H9 (cell line): ENCODE measurements around the gene MFSD12. TPM values are rescaled to one million over a fixed set of nuclear protein-coding genes. Genes with fewer than 3 reads are reported as not detected.
"Not testable (repeated sequence)": the region's sequence is repeated elsewhere in the genome, so short reads cannot be mapped to it uniquely, and the experiment has no call there.

Source experiments
- DNase-seq: peaks from one replicate; pipeline ENCODE4 v3.0.0-alpha.2; 2017
- H2AFZ ChIP-seq: one replicate; pipeline ENCODE4 v1.6.1; 2013; ENCODE audit warnings: mild to moderate bottlenecking, low read length, control low read depth, moderate library complexity
- H2AK5ac ChIP-seq: 2 replicates; pipeline ENCODE4 v1.6.1; 2013; ENCODE audit warnings: low read length, control low read depth, mixed read lengths; ENCODE audit not compliant: insufficient read length
- H2BK120ac ChIP-seq: one replicate; pipeline ENCODE4 v1.6.1; 2013; ENCODE audit warnings: low read depth, mild to moderate bottlenecking, low read length, control low read depth, inconsistent platforms; ENCODE audit not compliant: poor library complexity, severe bottlenecking
- H2BK12ac ChIP-seq: 2 replicates; pipeline ENCODE4 v1.6.1; 2013; ENCODE audit warnings: low read length, control low read depth, mixed read lengths, low read depth; ENCODE audit not compliant: insufficient read length
- H2BK15ac ChIP-seq: 2 replicates; pipeline ENCODE4 v1.6.1; 2013; ENCODE audit warnings: low read depth, low read length, control low read depth
- H2BK20ac ChIP-seq: one replicate; pipeline ENCODE4 v1.6.1; 2013; ENCODE audit warnings: low read depth, mild to moderate bottlenecking, low read length, control low read depth, inconsistent platforms; ENCODE audit not compliant: poor library complexity, severe bottlenecking
- H2BK5ac ChIP-seq: 2 replicates; pipeline ENCODE4 v1.6.1; 2013; ENCODE audit warnings: low read length, control low read depth, mixed read lengths; ENCODE audit not compliant: insufficient read length
- H3K14ac ChIP-seq: 2 replicates; pipeline ENCODE4 v1.6.1; 2013; ENCODE audit warnings: low read length, control low read depth; ENCODE audit not compliant: insufficient read depth
- H3K18ac ChIP-seq: 2 replicates; pipeline ENCODE4 v1.6.1; 2013; ENCODE audit warnings: low read depth, mild to moderate bottlenecking, mixed read lengths, low read length, control low read depth; ENCODE audit not compliant: insufficient read length
- H3K23ac ChIP-seq: 2 replicates; pipeline ENCODE4 v1.6.1; 2013; ENCODE audit warnings: low read length, control low read depth, mixed read lengths, low read depth; ENCODE audit not compliant: insufficient read length
- H3K23me2 ChIP-seq: 2 replicates; pipeline ENCODE4 v1.6.1; 2013; ENCODE audit warnings: low read depth, mild to moderate bottlenecking, mixed read lengths, low read length, control low read depth; ENCODE audit not compliant: insufficient read length, poor library complexity, severe bottlenecking
- H3K27ac ChIP-seq: 2 replicates; pipeline ENCODE4 v1.5.1; 2013; ENCODE audit warnings: low read length, control low read depth, mixed read lengths, low read depth; ENCODE audit not compliant: insufficient read length
- H3K27me3 ChIP-seq: 2 replicates; pipeline ENCODE4 v1.6.1; 2013; ENCODE audit warnings: low read length, control low read depth, inconsistent platforms; ENCODE audit not compliant: insufficient read depth
- H3K4ac ChIP-seq: 2 replicates; pipeline ENCODE4 v1.6.1; 2013; ENCODE audit warnings: low read depth, mild to moderate bottlenecking, control low read depth, inconsistent platforms, low read length, moderate library complexity
- H3K4me1 ChIP-seq: 2 replicates; pipeline ENCODE4 v1.6.1; 2013; ENCODE audit warnings: low read length, control low read depth, inconsistent platforms; ENCODE audit not compliant: insufficient read depth
- H3K4me2 ChIP-seq: 2 replicates; pipeline ENCODE4 v1.6.1; 2013; ENCODE audit warnings: low read length, control low read depth, mixed read lengths; ENCODE audit not compliant: insufficient read length, insufficient read depth
- H3K56ac ChIP-seq: 2 replicates; pipeline ENCODE4 v1.6.1; 2013; ENCODE audit warnings: low read depth, mild to moderate bottlenecking, mixed read lengths, low read length, control low read depth; ENCODE audit not compliant: insufficient read length
- H3K79me1 ChIP-seq: 2 replicates; pipeline ENCODE4 v1.6.1; 2013; ENCODE audit warnings: low read depth, mild to moderate bottlenecking, moderate library complexity, low read length, control low read depth, inconsistent platforms; ENCODE audit not compliant: insufficient read depth, poor library complexity, severe bottlenecking
- H3K79me2 ChIP-seq: 2 replicates; pipeline ENCODE4 v1.6.1; 2013; ENCODE audit warnings: low read length, control low read depth, inconsistent platforms; ENCODE audit not compliant: insufficient read depth
- H3K9ac ChIP-seq: 2 replicates; pipeline ENCODE4 v1.6.1; 2013; ENCODE audit warnings: low read length, control low read depth, mixed read lengths; ENCODE audit not compliant: insufficient read length; ENCODE audit errors: extremely low read depth
- H3K9me3 ChIP-seq: one replicate; pipeline ENCODE4 v1.6.1; 2013; ENCODE audit warnings: low read depth, low read length, inconsistent platforms; ENCODE audit not compliant: control insufficient read depth
- H3T11ph ChIP-seq: one replicate; pipeline ENCODE4 v1.6.1; 2013; ENCODE audit warnings: mild to moderate bottlenecking, low read length, control low read depth, inconsistent platforms
- H4K20me1 ChIP-seq: one replicate; pipeline ENCODE4 v1.6.1; 2013; ENCODE audit not compliant: control insufficient read depth, insufficient read length, insufficient read depth
- H4K5ac ChIP-seq: 2 replicates; pipeline ENCODE4 v1.6.1; 2013; ENCODE audit warnings: low read depth, mild to moderate bottlenecking, mixed read lengths, low read length, control low read depth; ENCODE audit not compliant: insufficient read length
- H4K8ac ChIP-seq: replicated peaks from 2 replicates; pipeline ENCODE4 v1.6.1; 2013; ENCODE audit warnings: low read length, control low read depth, mixed read lengths, low read depth; ENCODE audit not compliant: insufficient read length
- H4K91ac ChIP-seq: 2 replicates; pipeline ENCODE4 v1.6.1; 2013; ENCODE audit warnings: low read depth, mild to moderate bottlenecking, moderate library complexity, mixed read lengths, low read length, control low read depth; ENCODE audit not compliant: insufficient read length
- H3K27ac Mint-ChIP-seq, 3 experiments: 2 replicates in 2 of 3; 3 replicates in 1 of 3; pipeline ENCODE4 v1.8.0; 2020 to 2021; ENCODE audit warnings: mixed read lengths in 3 of 3, mild to moderate bottlenecking in 1 of 3, moderate library complexity in 1 of 3
- H3K27me3 Mint-ChIP-seq: 2 replicates; pipeline ENCODE4 v1.8.0; 2021; ENCODE audit warnings: low read depth, mild to moderate bottlenecking, moderate library complexity, mixed read lengths
- H3K36me3 Mint-ChIP-seq, 3 experiments: 2 replicates in 2 of 3; 3 replicates in 1 of 3; pipeline ENCODE4 v1.8.0; 2020 to 2021; ENCODE audit warnings: low read depth in 3 of 3, mixed read lengths in 3 of 3; ENCODE audit not compliant: insufficient read depth in 1 of 3
- H3K4me1 Mint-ChIP-seq, 2 experiments: 2 replicates each; pipeline ENCODE4 v1.8.0; 2020; ENCODE audit warnings: mixed read lengths in 2 of 2
- H3K4me3 Mint-ChIP-seq, 2 experiments: 2 replicates in 1 of 2; 3 replicates in 1 of 2; pipeline ENCODE4 v1.8.0; 2020 to 2021; ENCODE audit warnings: mild to moderate bottlenecking in 2 of 2, mixed read lengths in 2 of 2, moderate library complexity in 1 of 2
- H3K9me3 Mint-ChIP-seq, 2 experiments: 2 replicates in 1 of 2; 3 replicates in 1 of 2; pipeline ENCODE4 v1.8.0; 2020; ENCODE audit warnings: mild to moderate bottlenecking in 2 of 2, mixed read lengths in 2 of 2, moderate library complexity in 1 of 2
- WGBS: extraction: QIAGEN DNeasy Blood & Tissue Kit; methylation state at CpG from one replicate; pipeline ENCODE4 v1.1.7; 2013; ENCODE audit warnings: missing lambda C conversion rate, low lambda C conversion rate, mixed read lengths; ENCODE audit not compliant: insufficient read length; ENCODE audit errors: extremely low coverage; 5-methylcytosine and 5-hydroxymethylcytosine counted together
- total RNA-seq: library from RNA; stranded (reverse); gene quantifications from 2 replicates; pipeline ENCODE4 v1.2.1, GENCODE V29; 2021

The MFSD12 gene
- total RNA-seq, 1 experiment from 2014 or later = 58.8 TPM

GRCh38 chr19:3581792-3582191 is 24.4 kb upstream of the MFSD12 start:
- H3K9me3 Mint-ChIP-seq, H4K91ac ChIP-seq, H3T11ph ChIP-seq, H3K18ac ChIP-seq, H3K4me1 Mint-ChIP-seq, H3K27me3 ChIP-seq, H2AFZ ChIP-seq, H3K27ac Mint-ChIP-seq, H4K20me1 ChIP-seq, H2BK5ac ChIP-seq, H2BK20ac ChIP-seq, H2BK15ac ChIP-seq, H3K27ac ChIP-seq, H3K4ac ChIP-seq, H3K79me2 ChIP-seq, H3K9ac ChIP-seq, H3K56ac ChIP-seq, H3K23ac ChIP-seq, H3K14ac ChIP-seq, H3K4me3 Mint-ChIP-seq, DNase-seq, H2AK5ac ChIP-seq, H2BK12ac ChIP-seq, H3K9me3 ChIP-seq, H3K4me1 ChIP-seq, H3K36me3 Mint-ChIP-seq, H4K8ac ChIP-seq, H3K79me1 ChIP-seq, H4K5ac ChIP-seq, H2BK120ac ChIP-seq, H3K4me2 ChIP-seq: not testable (repeated sequence)
- H3K27me3 Mint-ChIP-seq = peaks cover 59% of the 10 kb centered on the region
- peaks cover 10% of the 10 kb centered on the region for H3K23me2 ChIP-seq
- WGBS = no CpG with 5 or more reads among the region's 4 CpGs
